K562 (cell line): ENCODE data around the gene GAL3ST1. TPM values are rescaled to one million over a fixed set of nuclear protein-coding genes. Genes with fewer than 3 reads are reported as not detected.

ENCODE experiments used
- ATAC-seq: fragments of 200-7000 bp; cut with Tn5 transposase; 3 replicates; pipeline ENCODE4 v1.9.1; 2020; ENCODE audit warnings: moderate library complexity
- BruUV-seq: library from RNA; stranded (reverse); fragments of 400-500 nt; replicated peaks from 2 replicates; lab custom pipeline; 2021; lab: Mats Ljungman, UMichigan
- CTCF ChIA-PET: fragments of 300-600 bp; formaldehyde crosslinking; extraction: SDS; loops from one replicate; lab custom pipeline; 2021; ENCODE audit warnings: low intra/inter-chr PET ratio; lab: Yijun Ruan, JAX
- POLR2A ChIA-PET: fragments of 300-600, 350-650 bp; sonication (Branson Sonifier 250); formaldehyde crosslinking; extraction: SDS; loops from one replicate; lab custom pipeline; 2021; ENCODE audit warnings: antibody characterized with exemption, inconsistent platforms; lab: Yijun Ruan, JAX
- DNase-seq, 4 experiments: peaks; one replicate each; pipeline versions ENCODE4 v3.0.0 to v3.0.0-alpha.2; 2011 to 2018; ENCODE audit warnings: low spot score in 3 of 4, mixed read lengths in 3 of 4; ENCODE audit errors: extremely low read depth in 1 of 4
- FAIRE-seq: peaks from 2 replicates; lab custom pipeline; 2011; peaks lifted over from hg19 to GRCh38; lab: Jason Lieb, UNC
- H2AFZ ChIP-seq: 2 replicates; pipeline ENCODE4 v1.6.0; 2011; ENCODE audit warnings: low read depth, low read length, control low read depth, inconsistent platforms
- H3K27ac ChIP-seq: fragments of 200-600 bp; 3 replicates; pipeline ENCODE4 v1.8.0; 2011; ENCODE audit warnings: low read depth, mild to moderate bottlenecking, control low read depth, inconsistent platforms, low read length, moderate library complexity, mixed read lengths; ENCODE audit errors: extremely low read depth
- H3K27me3 ChIP-seq, 2 experiments: fragments of 300-600 bp in 1 of 2; 2 replicates in 1 of 2; 3 replicates in 1 of 2; pipeline versions ENCODE4 v1.6.0 to v1.8.0; 2011; ENCODE audit warnings: inconsistent platforms in 2 of 2, low read length in 2 of 2, mild to moderate bottlenecking in 1 of 2, mixed read lengths in 1 of 2, moderate library complexity in 1 of 2; ENCODE audit not compliant: control insufficient read depth in 2 of 2, insufficient read depth in 2 of 2
- H3K36me3 ChIP-seq: fragments of 300-600 bp; 3 replicates; pipeline ENCODE4 v1.8.0; 2011; ENCODE audit warnings: mild to moderate bottlenecking, low read length, inconsistent platforms; ENCODE audit not compliant: control insufficient read depth, insufficient read depth
- H3K4me1 ChIP-seq, 2 experiments: fragments of 200-600 bp in 1 of 2; replicated peaks in 1 of 2; 2 replicates in 1 of 2; 3 replicates in 1 of 2; pipeline versions ENCODE4 v1.5.1 to v1.8.0; 2011; ENCODE audit warnings: inconsistent platforms in 2 of 2, low read length in 2 of 2, mild to moderate bottlenecking in 1 of 2, mixed read lengths in 1 of 2, moderate library complexity in 1 of 2; ENCODE audit not compliant: control insufficient read depth in 2 of 2, insufficient read depth in 2 of 2
- H3K4me2 ChIP-seq: 2 replicates; pipeline ENCODE4 v1.6.1; 2011; ENCODE audit warnings: low read length, control low read depth, inconsistent platforms, mixed read lengths; ENCODE audit not compliant: insufficient read depth
- H3K4me3 ChIP-seq: fragments of 200-600 bp; sonication (generic), shearing (Covaris generic); 2 replicates; pipeline ENCODE4 v1.5.1; 2016; ENCODE audit warnings: control low read depth, inconsistent platforms
- H3K79me2 ChIP-seq: fragments of 200-600 bp; 3 replicates; pipeline ENCODE4 v1.8.0; 2011; ENCODE audit warnings: low read length, inconsistent platforms; ENCODE audit not compliant: control insufficient read depth, insufficient read depth
- H3K9ac ChIP-seq, 2 experiments: 2 replicates each; pipeline versions ENCODE4 v1.6.0 to v1.6.1; 2011; ENCODE audit warnings: low read depth in 2 of 2, low read length in 2 of 2, control low read depth in 1 of 2, inconsistent platforms in 1 of 2, mild to moderate bottlenecking in 1 of 2, mixed read lengths in 1 of 2; ENCODE audit not compliant: insufficient read depth in 1 of 2
- H3K9me1 ChIP-seq: one replicate; pipeline ENCODE4 v1.6.0; 2011; ENCODE audit warnings: inconsistent platforms, mild to moderate bottlenecking, low read length, moderate library complexity; ENCODE audit not compliant: control insufficient read depth, insufficient read depth
- H3K9me3 ChIP-seq: replicated peaks from 2 replicates; pipeline ENCODE4 v1.5.1; 2011; ENCODE audit warnings: low read depth, low read length, inconsistent platforms; ENCODE audit not compliant: control insufficient read depth, insufficient read depth
- H4K20me1 ChIP-seq: replicated peaks from 2 replicates; pipeline ENCODE4 v1.6.1; 2011; ENCODE audit warnings: low read length, inconsistent platforms, mixed read lengths; ENCODE audit not compliant: control insufficient read depth, insufficient read depth
- ZNF23 ChIP-seq: fragments of 250-450 bp; sonication (Bioruptor Pico); IDR thresholded peaks from 2 replicates; pipeline ENCODE4 v1.4.0; 2020; ENCODE audit warnings: mild to moderate bottlenecking
- ZNF512 ChIP-seq: IDR thresholded peaks from 2 replicates; pipeline ENCODE4 v1.6.1; 2016; ENCODE audit warnings: missing genetic modification characterization, missing compliant biosample characterization
- WGBS: fragments of 100-300 bp; shearing (Covaris generic); methylation state at CpG from one replicate; pipeline ENCODE4 v1.1.6; 2016; ENCODE audit warnings: low coverage, mixed read lengths; ENCODE audit not compliant: insufficient coverage; ENCODE audit errors: missing lambda C conversion rate; 5-methylcytosine and 5-hydroxymethylcytosine counted together
- in situ Hi-C: fragments of 300-500 bp; cut with MboI; formaldehyde crosslinking; loops from 4 replicates; pipeline ENCODE4 v1.15.0; 2018; ENCODE audit warnings: inconsistent platforms, mixed read lengths
- intact Hi-C: fragments of 100-400 bp; cut with micrococcal nuclease; formaldehyde crosslinking; loops from 2 replicates; pipeline ENCODE4 v1.14.2; 2022
- polyA plus RNA-seq, 8 experiments: library from polyadenylated mRNA; depleted of rRNA in 4 of 8; stranded (reverse) in 5 of 8; unstranded in 3 of 8; fragments of >200 nt; fragmentation: Nextera tagmentation in 2 of 8; fragmentation: Illumina TruSeq in 1 of 8; extraction: Ambion mirVana in 2 of 8; extraction: Trizol in 1 of 8; gene quantifications; 2 replicates each; pipeline versions ENCODE4 v1.2.1 to v1.2.3, GENCODE V29; 2011 to 2014; ENCODE audit warnings: inconsistent platforms in 1 of 8, missing spikeins in 1 of 8
- total RNA-seq, 7 experiments: library from RNA; depleted of rRNA in 6 of 7; stranded (reverse); fragments of >200 nt in 6 of 7; fragmentation: Illumina TruSeq in 2 of 7; extraction: Trizol in 2 of 7; gene quantifications; 2 replicates each; pipeline versions ENCODE4 v1.2.1 to v1.2.3, GENCODE V29; 2011 to 2021; ENCODE audit warnings: low replicate concordance in 1 of 7

Gene GAL3ST1
- total and polyA plus RNA-seq, 9 of the 15 experiments (the other 6 are each of a cell fraction or from before 2014, with no cell fraction given), result 0.03 to 1.9 (median 0.33) TPM; not detected in 1

- no peak for ATAC-seq
- Histone ChIP-seq H3K36me3 (no peaks in the 10 kb centered on the region), H3K9ac (no peak overlapping the region), H3K4me3 (no peak overlapping the region), H3K4me2 (no peak overlapping the region), H3K27me3 (no peaks in the 10 kb centered on the region), H3K27ac (no peak overlapping the region), H3K79me2 (no peaks in the 10 kb centered on the region), H4K20me1 (no peaks in the 10 kb centered on the region), H3K9me3 (no peaks in the 10 kb centered on the region), H3K4me1 (peaks cover 0 to 7% of the 10 kb centered on the region in 2 experiments; a peak in 3 of 5 replicates), H3K9me1 (no peaks in the 10 kb centered on the region), H2AFZ (no peak overlapping the region)
- ChIA-PET CTCF (no interaction called here), POLR2A (no interaction called here)
- intact Hi-C loops (no loop called here), in situ Hi-C loops (no loop called here)
- FAIRE-seq, result no peak
- BruUV-seq, result no TSS peak
- TF ChIP-seq ZNF23, result no peak
- peak; percentile 96 for TF ChIP-seq ZNF512 (tag)
- WGBS, result 27% methylated on average over 5 of the region's 5 CpGs
- DNase-seq, result no peak
These were observed 52.9 kb downstream of the GAL3ST1 start for GRCh38 chr22:30521368-30522156.
